SK-N-MC (cell line): ENCODE measurements around the gene STAT5B.

Experiments
- EZH2 ChIP-seq: fragments of 200-600 bp; sonication (generic); IDR thresholded peaks from one replicate; pipeline ENCODE4 v1.6.1; 2017; ENCODE audit warnings: antibody characterized with exemption
- FOXP2 ChIP-seq: optimal IDR thresholded peaks from 2 replicates; pipeline ENCODE3; 2011; ENCODE audit warnings: mild to moderate bottlenecking, moderate library complexity; ENCODE audit not compliant: insufficient read depth; ENCODE audit errors: extremely low read length, control extremely low read depth
- POLR2AphosphoS5 ChIP-seq: IDR thresholded peaks from 2 replicates; pipeline ENCODE4 v1.6.1; 2012; ENCODE audit warnings: mild to moderate bottlenecking, low read depth, low read length, borderline replicate concordance

GRCh38 chr17:42289611-42290181 lies 13.5 kb upstream of the STAT5B start:
- TF ChIP-seq EZH2 (no peak), POLR2AphosphoS5 (no peak), FOXP2 (no peak)
